Body of pancreas (tissue), 4 donors: ENCODE results near the gene RUFY1. TPM values are rescaled to one million over a fixed set of nuclear protein-coding genes. Genes with fewer than 3 reads are reported as not detected.

Experiments
- ATAC-seq: fragments of 150-250 bp; one replicate; pipeline ENCODE4 v1.9.1; 2016
- DNase-seq, 4 donors: peaks; one replicate each; pipeline ENCODE4 v3.0.0-alpha.2; 2019
- H3K27ac ChIP-seq, 4 donors: fragments of 200-600 bp; sonication (generic); 1 replicate in 3 of 4; 2 replicates in 1 of 4; pipeline versions ENCODE4 v1.5.1 to v1.6.1; 2016 to 2019; ENCODE audit warnings: mild to moderate bottlenecking in 1 of 4, mixed read lengths in 1 of 4, moderate library complexity in 1 of 4
- H3K27me3 ChIP-seq, 2 donors: fragments of 200-600 bp; sonication (generic); one replicate each; pipeline ENCODE4 v1.6.0; 2016; ENCODE audit warnings: mild to moderate bottlenecking in 1 of 2
- H3K36me3 ChIP-seq, 2 donors: fragments of 200-600 bp; sonication (generic); replicated peaks in 1 of 2; 2 replicates each; pipeline ENCODE4 v1.5.1; 2016; ENCODE audit warnings: low read depth in 2 of 2; ENCODE audit not compliant: insufficient read depth in 1 of 2
- H3K4me1 ChIP-seq: fragments of 200-600 bp; sonication (generic); one replicate; pipeline ENCODE4 v1.6.0; 2016
- H3K4me3 ChIP-seq, 2 donors: fragments of 200-600 bp; sonication (generic); 1 replicate in 1 of 2; 2 replicates in 1 of 2; pipeline ENCODE4 v1.5.1; 2016 to 2019
- H3K9me3 ChIP-seq, 3 donors: fragments of 200-600 bp; sonication (generic); 1 replicate in 2 of 3; 2 replicates in 1 of 3; pipeline ENCODE4 v1.5.1; 2016
- POLR2A ChIP-seq, 3 donors: fragments of 450-650 bp; IDR thresholded peaks; one replicate each; pipeline ENCODE4 v1.6.1; 2016; ENCODE audit warnings: antibody characterized with exemption in 3 of 3, mild to moderate bottlenecking in 2 of 3
- WGBS, 2 donors: methylation state at CpG; one replicate each; pipeline ENCODE4 v1.1.5; 2017; 5-methylcytosine and 5-hydroxymethylcytosine counted together
- intact Hi-C: fragments of 100-400 bp; cut with DNase I; formaldehyde crosslinking; loops from one replicate; pipeline ENCODE4 v1.15.1; 2023
- total RNA-seq, 2 donors: library from RNA; depleted of rRNA; stranded (reverse); fragments of >200 nt; gene quantifications; one replicate each; pipeline ENCODE4 v1.1.0, GENCODE V29; 2016
- TF ChIP-seq, protein P1 (sequence below), 7 experiments: fragments of 450-650 bp in 4 of 7; fragments of 200-600 bp in 3 of 7; sonication (generic) in 3 of 7; IDR thresholded peaks; one replicate each; pipeline ENCODE4 v1.5.1; 2016 to 2019; ENCODE audit warnings: antibody characterized with exemption in 7 of 7

Gene RUFY1
- total RNA-seq, 2 donors from 2014 or later: 26.2 to 38.2 TPM

DNA sequence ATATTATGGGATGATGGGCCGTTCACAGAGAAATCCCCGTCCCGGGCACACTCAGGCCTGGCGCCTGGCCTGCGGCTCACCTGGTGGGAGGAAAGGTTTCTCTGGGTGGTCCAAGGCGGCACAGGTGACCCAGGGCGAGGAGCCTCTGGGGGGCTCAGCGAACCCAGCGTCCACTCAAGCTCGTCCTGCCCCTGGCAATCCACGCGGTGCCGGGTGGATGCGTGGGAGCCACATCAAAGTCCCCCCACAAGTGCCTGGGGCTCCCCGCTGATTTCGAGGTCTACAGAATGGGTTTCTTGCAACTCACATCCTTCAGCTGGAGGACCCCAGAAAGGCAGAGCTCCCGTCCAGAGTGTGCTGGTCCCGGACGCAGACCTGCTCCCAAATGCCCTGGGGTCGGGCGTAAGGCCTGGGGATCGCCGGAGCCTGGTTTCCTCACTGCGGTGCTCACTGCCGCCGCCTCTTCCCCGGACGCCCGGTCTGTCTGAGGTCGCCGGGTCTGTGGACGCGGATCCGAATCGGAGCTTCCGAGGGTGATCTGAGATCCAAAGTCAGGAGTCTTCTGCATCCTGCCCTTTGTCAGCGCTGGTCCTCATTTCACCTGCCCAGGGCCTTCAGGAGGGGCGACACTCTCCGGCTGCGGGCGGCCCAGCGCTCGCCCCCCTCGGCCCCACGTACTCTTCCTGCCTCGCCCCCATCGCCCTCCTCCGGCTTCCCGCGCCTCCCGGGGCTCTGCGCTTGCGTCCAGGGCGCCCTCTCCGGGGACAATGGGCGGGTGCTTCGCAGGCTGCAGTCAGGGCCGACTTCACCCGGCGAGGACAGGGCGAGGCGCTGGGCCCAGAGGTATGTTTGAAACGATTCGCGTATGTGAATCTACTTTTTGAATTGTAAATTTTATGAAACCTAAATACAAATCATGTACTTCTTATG, 20.0 kb upstream of the RUFY1 start:
- Histone ChIP-seq H3K36me3 (no peaks in the 10 kb centered on the region), H3K4me3 (no peak overlapping the region), H3K9me3 (no peaks in the 10 kb centered on the region), H3K27ac (no peak overlapping the region), H3K27me3 (peaks cover 0 to 5% of the 10 kb centered on the region in 2 donors), H3K4me1 (peaks cover 6% of the 10 kb centered on the region)
- peak; percentile 26 to 59 (median 52) for DNase-seq
- peak; percentile 67 for ATAC-seq
- intact Hi-C loops: no loop called here
- TF ChIP-seq POLR2A (IDR thresholded peaks at IDR 0.05): peak in 2 of 3 donors; percentile 17 to 29
- TF ChIP-seq, protein P1, sequence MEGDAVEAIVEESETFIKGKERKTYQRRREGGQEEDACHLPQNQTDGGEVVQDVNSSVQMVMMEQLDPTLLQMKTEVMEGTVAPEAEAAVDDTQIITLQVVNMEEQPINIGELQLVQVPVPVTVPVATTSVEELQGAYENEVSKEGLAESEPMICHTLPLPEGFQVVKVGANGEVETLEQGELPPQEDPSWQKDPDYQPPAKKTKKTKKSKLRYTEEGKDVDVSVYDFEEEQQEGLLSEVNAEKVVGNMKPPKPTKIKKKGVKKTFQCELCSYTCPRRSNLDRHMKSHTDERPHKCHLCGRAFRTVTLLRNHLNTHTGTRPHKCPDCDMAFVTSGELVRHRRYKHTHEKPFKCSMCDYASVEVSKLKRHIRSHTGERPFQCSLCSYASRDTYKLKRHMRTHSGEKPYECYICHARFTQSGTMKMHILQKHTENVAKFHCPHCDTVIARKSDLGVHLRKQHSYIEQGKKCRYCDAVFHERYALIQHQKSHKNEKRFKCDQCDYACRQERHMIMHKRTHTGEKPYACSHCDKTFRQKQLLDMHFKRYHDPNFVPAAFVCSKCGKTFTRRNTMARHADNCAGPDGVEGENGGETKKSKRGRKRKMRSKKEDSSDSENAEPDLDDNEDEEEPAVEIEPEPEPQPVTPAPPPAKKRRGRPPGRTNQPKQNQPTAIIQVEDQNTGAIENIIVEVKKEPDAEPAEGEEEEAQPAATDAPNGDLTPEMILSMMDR (IDR thresholded peaks at IDR 0.05): peak in 2 of 7 experiments; percentile 4 to 19
- WGBS, 2 donors: 28 to 32% methylated on average over 25 to 63 of the region's 65 CpGs

DNA sequence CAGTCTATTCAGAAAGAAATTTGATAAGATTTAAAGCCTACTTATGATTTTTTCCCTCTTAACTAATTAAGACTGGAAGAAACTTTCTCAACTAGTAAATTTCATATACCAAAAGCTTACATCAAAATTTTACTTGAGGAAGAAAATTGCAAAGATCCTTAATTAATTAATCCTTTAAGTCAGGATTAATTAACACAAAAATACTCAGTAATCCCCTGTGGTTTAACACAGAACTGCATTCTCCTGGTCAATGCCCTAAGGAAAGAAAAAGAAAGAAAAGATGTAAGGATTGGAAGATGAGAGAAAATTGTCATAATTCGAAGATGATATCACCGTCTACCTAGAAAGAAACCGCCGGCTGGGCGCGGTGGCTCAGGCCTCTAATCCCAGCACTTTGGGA, 17.3 kb upstream of the RUFY1 start:
- Histone ChIP-seq H3K27me3 (peaks cover 0 to 5% of the 10 kb centered on the region in 2 donors), H3K27ac (no peak overlapping the region), H3K9me3 (no peaks in the 10 kb centered on the region), H3K4me1 (peaks cover 6% of the 10 kb centered on the region), H3K36me3 (no peaks in the 10 kb centered on the region), H3K4me3 (no peak overlapping the region)
- ATAC-seq: no peak
- intact Hi-C loops: no loop called here
- DNase-seq: no peak
- 77 to 92% methylated on average over 6 of the region's 6 CpGs for WGBS, 2 donors
- TF ChIP-seq, protein P1 (IDR thresholded peaks at IDR 0.05): no peak
- no peak for TF ChIP-seq POLR2A (IDR thresholded peaks at IDR 0.05)

DNA sequence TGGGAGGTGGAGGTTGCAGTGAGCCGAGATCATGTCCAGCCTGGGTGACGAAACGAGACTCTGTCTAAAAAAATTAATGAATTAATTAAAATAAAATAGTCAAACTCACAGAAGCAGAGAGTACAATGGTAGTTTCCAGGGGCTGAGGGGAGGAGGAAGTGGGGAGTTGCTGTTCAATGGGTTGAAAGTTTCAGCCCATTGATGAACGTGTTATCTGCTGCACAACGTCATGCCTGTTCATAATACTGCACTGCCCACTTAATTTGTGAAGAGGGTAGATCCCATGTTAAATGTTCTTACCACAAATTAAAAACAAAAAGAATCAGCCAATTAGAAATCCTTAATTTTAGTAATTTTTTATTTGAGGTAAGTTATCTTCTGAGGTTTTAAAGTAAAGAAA, 16.4 kb upstream of the RUFY1 start:
- Histone ChIP-seq H3K4me3 (no peak overlapping the region), H3K9me3 (no peaks in the 10 kb centered on the region), H3K27me3 (peaks cover 0 to 5% of the 10 kb centered on the region in 2 donors), H3K4me1 (peaks cover 6% of the 10 kb centered on the region), H3K36me3 (no peaks in the 10 kb centered on the region), H3K27ac (no peak overlapping the region)
- intact Hi-C loops: no loop called here
- 89 to 95% methylated on average over 5 of the region's 5 CpGs for WGBS, 2 donors
- no peak for ATAC-seq
- TF ChIP-seq, protein P1 (IDR thresholded peaks at IDR 0.05): no peak
- no peak for TF ChIP-seq POLR2A (IDR thresholded peaks at IDR 0.05)
- DNase-seq: no peak

DNA sequence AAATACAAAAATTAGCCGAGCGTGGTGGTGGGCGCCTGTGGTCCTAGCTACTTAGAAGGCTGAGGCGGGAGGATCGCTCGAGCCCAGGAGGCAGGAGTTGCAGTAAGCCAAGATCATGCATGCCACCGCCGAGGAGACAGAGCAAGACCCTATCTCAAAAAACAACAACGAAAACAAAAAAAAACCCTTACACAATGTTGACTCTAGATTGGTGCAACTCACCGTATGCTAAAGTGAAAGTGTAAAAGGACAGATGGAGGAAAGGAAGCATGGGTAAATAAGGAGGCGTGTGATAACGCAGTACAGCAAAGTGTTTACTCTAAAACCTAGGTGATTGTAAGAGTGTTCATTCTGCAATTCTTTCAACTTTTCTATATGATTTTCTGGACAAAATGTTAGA, 15.9 kb upstream of the RUFY1 start:
- Histone ChIP-seq H3K9me3 (no peaks in the 10 kb centered on the region), H3K36me3 (no peaks in the 10 kb centered on the region), H3K27me3 (peaks cover 0 to 5% of the 10 kb centered on the region in 2 donors), H3K4me1 (peaks cover 6% of the 10 kb centered on the region), H3K4me3 (no peak overlapping the region), H3K27ac (no peak overlapping the region)
- WGBS, 2 donors: 68 to 69% methylated on average over 12 of the region's 12 CpGs
- ATAC-seq (no peak), DNase-seq (no peak)
- intact Hi-C loops: no loop called here
- TF ChIP-seq, protein P1 (IDR thresholded peaks at IDR 0.05): no peak
- no peak for TF ChIP-seq POLR2A (IDR thresholded peaks at IDR 0.05)
